Mucosa of descending colon (tissue), 3 donors: Measurements from ENCODE around the gene EGFLAM. TPM values are rescaled to one million over a fixed set of nuclear protein-coding genes. Genes with fewer than 3 reads are reported as not detected.
"Not testable (repeated sequence)": the region's sequence is repeated elsewhere in the genome, so short reads cannot be mapped to it uniquely, and the experiment has no call there.

Experiments used
- ATAC-seq: fragments of 200-7000 bp; cut with Tn5 transposase; one replicate; pipeline ENCODE4 v1.9.1; 2020; ENCODE audit warnings: mild to moderate bottlenecking, moderate library complexity
- DNase-seq, 3 donors: peaks; one replicate each; pipeline ENCODE4 v3.0.0-alpha.2; 2020
- H3K36me3 ChIP-seq: fragments of 200-600 bp; one replicate; pipeline ENCODE4 v1.8.0; 2021; ENCODE audit warnings: low read depth, mild to moderate bottlenecking
- H3K4me1 ChIP-seq: fragments of 200-600 bp; one replicate; pipeline ENCODE4 v1.8.0; 2021; ENCODE audit warnings: low read depth, mild to moderate bottlenecking
- H3K4me3 ChIP-seq: fragments of 200-600 bp; one replicate; pipeline ENCODE4 v1.8.0; 2021; ENCODE audit warnings: mild to moderate bottlenecking
- H3K9me3 ChIP-seq: fragments of 200-600 bp; one replicate; pipeline ENCODE4 v1.8.0; 2021; ENCODE audit warnings: mild to moderate bottlenecking
- intact Hi-C, 2 donors: fragments of 100-400 bp; cut with DNase I in 1 of 2; cut with micrococcal nuclease in 1 of 2; formaldehyde crosslinking; loops; one replicate each; pipeline versions ENCODE4 v1.11.0 to v1.11.1; 2022; cut with DNase I, micrococcal nuclease
- total RNA-seq, 3 donors: library from RNA; stranded (reverse); fragmentation: NEBNext Ultra II Directional in 2 of 3; extraction: Animal tissue kit (Norgen Biotek cat#: 25700) in 2 of 3; gene quantifications; one replicate each; pipeline versions ENCODE4 v1.2.1 to v1.2.4, GENCODE V29; 2021 to 2023
- TF ChIP-seq, protein P1 (sequence below): fragments of 200-600 bp; IDR thresholded peaks from one replicate; pipeline ENCODE4 v1.8.0; 2022; ENCODE audit warnings: antibody characterized with exemption, mild to moderate bottlenecking
- donor health status: DM: no; HTN: no; CAD: no; lungs with moderate emphysema.
- donor health status: DM: no; HTN: no; CAD: no.
- donor health status: DM: no; HTN: yes; CAD: no.

Gene EGFLAM
- total RNA-seq, 3 donors from 2014 or later = 0.46 to 2.1 (median 0.84) TPM

DNA sequence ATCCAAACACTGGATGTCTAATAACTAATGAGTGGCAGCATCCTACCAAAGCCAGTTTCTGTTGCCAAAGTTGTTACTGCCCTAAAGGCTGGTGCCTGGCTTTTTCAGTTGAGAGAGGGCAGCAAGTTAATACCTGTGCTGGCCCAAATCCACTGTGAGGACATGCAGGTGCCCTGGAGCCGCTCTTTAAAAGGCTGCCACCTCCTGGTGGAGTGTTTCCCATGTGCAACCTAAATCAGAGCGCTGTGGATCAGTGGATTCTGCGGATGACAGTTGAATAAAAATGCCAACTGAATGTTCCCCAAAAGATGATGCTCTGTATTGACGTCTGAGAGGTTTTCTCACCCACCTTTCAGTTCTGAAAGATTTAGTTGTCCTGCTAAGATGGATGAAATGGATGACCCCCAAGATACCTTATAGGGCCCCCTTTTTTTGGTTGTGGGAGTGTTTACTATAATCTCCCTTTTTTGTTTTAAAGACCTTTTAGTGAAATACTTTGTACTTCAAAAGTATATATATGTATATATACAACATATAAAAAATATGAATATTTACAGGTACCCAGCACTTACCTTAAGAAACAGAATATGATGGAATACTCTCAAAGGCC is 146.4 kb downstream of the EGFLAM start:
- TF ChIP-seq, protein P1, sequence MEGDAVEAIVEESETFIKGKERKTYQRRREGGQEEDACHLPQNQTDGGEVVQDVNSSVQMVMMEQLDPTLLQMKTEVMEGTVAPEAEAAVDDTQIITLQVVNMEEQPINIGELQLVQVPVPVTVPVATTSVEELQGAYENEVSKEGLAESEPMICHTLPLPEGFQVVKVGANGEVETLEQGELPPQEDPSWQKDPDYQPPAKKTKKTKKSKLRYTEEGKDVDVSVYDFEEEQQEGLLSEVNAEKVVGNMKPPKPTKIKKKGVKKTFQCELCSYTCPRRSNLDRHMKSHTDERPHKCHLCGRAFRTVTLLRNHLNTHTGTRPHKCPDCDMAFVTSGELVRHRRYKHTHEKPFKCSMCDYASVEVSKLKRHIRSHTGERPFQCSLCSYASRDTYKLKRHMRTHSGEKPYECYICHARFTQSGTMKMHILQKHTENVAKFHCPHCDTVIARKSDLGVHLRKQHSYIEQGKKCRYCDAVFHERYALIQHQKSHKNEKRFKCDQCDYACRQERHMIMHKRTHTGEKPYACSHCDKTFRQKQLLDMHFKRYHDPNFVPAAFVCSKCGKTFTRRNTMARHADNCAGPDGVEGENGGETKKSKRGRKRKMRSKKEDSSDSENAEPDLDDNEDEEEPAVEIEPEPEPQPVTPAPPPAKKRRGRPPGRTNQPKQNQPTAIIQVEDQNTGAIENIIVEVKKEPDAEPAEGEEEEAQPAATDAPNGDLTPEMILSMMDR = no peak
- intact Hi-C loops = no loop called here
- Histone ChIP-seq H3K4me3 (no peak overlapping the region), H3K9me3 (no peaks in the 10 kb centered on the region), H3K36me3 (no peaks in the 10 kb centered on the region), H3K4me1 (no peaks in the 10 kb centered on the region)
- DNase-seq = no peak
- ATAC-seq = no peak

DNA sequence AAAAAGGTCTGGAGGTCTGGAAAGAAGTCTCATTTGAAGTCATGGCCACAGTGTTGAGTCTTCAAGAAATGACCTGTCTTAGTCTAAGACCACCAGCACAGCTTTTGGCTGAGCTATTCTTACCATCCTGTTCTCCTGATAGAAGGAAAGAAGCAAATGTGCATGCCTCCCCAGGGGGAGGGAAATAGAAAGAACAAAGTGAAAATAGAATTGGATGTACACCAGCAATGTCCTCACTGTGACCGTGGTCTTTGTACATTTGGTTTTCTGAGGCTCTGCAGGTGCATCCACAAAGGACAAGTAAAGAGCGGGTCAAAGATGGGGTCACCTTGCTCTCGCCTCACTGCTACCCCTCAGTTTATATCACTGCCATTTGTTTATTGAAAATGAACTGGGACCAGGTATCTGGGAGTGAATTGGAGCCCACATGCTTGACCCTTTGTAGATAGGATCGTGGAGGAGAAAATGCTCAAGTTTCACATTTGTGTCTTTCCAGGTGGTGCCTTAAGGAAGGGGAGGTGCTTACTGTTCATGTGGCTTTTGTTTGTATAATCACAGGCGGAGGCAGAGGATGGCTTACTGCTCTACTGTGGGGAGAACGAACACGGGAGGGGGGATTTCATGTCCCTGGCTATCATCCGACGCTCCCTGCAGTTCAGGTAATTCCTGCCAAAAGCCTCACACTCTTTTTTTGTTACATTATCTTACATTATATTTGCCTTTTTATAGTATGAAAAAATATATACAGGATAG is 150.3 kb downstream of the EGFLAM start:
- no peak for ATAC-seq
- H3K4me1 ChIP-seq = no peaks in the 10 kb centered on the region
- TF ChIP-seq, protein P1 = no peak
- no peak overlapping the region for H3K4me3 ChIP-seq
- H3K9me3 ChIP-seq = no peaks in the 10 kb centered on the region
- intact Hi-C loops = no loop called here
- no peak for DNase-seq
- H3K36me3 ChIP-seq = no peaks in the 10 kb centered on the region

DNA sequence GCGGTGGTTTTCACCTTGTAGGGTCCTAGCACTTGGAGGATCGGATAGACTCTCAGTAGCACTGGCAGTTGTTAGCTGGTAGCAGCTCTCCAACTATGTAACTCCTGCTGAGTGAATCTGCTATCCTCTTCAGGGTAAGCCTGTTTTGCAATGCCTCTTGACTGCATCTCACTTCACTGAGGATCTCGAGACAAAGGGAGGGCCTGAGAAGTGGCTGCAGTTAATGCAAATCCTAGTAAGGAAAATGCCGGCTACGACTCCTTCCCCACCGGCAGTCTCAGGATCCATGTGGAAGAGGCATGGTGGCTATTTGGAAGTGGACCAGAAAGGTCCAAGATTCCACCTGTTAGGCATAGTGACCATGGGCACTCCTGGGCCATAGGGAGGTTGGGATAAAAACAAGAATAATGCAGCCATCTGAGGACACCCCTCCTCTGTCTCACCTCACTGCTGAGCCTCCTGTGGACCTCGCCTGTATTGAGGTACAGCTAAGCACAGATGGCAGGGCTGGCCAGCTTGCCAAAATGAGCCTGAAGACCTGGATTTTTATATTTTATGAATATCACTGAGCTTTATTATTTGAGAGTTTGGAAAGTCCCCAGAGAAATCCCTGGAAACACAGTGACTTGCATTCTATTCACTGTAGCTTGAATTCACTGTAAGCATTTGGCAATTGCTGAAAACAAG is 152.1 kb downstream of the EGFLAM start:
- H3K9me3 ChIP-seq = no peaks in the 10 kb centered on the region
- no peak overlapping the region for H3K4me3 ChIP-seq
- TF ChIP-seq, protein P1 = no peak
- DNase-seq = no peak
- H3K36me3 ChIP-seq = no peaks in the 10 kb centered on the region
- no peaks in the 10 kb centered on the region for H3K4me1 ChIP-seq
- ATAC-seq = no peak
- intact Hi-C loops = no loop called here

DNA sequence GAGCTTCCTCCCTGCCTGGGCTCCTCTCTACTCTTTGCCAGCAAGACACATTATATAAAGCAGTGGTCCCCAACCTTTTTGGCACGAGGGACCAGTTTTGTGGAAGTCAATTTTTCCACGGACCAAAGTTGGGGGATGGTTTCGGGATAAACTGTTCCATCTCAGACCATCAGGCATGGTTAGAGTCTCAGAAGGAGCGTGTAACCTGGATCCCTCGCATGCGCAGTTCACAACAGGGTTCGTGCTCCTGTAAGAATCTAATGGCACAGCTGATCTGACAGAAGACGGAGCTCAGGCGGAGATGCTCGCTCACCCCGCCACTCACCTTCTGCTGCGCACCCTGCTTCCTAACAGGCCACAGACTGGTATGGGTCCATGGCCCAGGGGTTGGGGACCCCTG is 155.3 kb downstream of the EGFLAM start:
- ATAC-seq (no peak), DNase-seq (no peak)
- intact Hi-C loops = no loop called here
- Histone ChIP-seq H3K36me3 (no peaks in the 10 kb centered on the region), H3K9me3 (no peaks in the 10 kb centered on the region), H3K4me3 (no peak overlapping the region), H3K4me1 (no peaks in the 10 kb centered on the region)
- TF ChIP-seq, protein P1 = no peak

DNA sequence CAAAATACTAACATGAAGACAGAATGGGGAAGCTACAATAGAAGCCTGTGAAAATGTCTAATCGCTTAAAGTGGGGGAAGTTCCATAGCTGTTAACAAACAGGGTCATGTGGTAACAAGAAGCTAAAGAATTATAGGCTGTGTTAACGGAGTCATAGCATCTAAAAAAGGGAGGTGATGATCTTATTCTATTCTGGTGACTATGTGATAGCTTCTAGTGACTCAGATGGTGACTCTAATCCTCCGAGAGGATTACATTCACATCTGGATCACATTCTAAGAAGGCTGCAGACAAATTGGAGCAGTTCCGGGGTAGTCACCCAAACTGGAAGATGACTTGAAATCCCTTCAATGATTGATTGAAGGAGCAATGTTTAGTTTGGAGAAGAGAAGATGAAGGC is 156.0 kb downstream of the EGFLAM start:
- intact Hi-C loops = no loop called here
- no peaks in the 10 kb centered on the region for H3K36me3 ChIP-seq
- H3K9me3 ChIP-seq = no peaks in the 10 kb centered on the region
- DNase-seq (no peak), ATAC-seq (no peak)
- TF ChIP-seq, protein P1 = no peak
- H3K4me3 ChIP-seq = no peak overlapping the region
- H3K4me1 ChIP-seq = no peaks in the 10 kb centered on the region

DNA sequence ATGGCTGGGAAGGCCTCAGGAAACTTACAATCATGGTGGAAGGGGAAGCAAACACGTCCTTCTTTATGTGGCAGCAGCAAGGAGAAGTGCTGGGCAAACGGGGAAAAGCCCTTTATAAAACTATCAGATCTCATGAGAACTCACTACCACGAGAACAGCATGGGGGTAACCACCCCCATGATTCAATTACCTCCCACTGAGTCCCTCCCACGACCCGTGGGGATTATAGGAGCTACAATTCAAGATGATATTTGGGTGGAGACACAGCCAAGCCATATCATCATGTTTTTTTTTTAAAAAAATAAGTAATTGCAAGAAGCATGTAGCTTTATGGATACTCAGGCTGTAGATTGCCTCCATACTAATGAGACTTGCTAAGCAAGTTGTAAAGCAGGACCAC is 157.4 kb downstream of the EGFLAM start:
- ATAC-seq, H3K9me3 ChIP-seq, DNase-seq, H3K4me1 ChIP-seq, intact Hi-C loops, H3K36me3 ChIP-seq, H3K4me3 ChIP-seq: not testable (repeated sequence)
